Measurements from ENCODE around the gene ASB2.

Gene ASB2

GRCh38 chr14:93930296-93930988, 45.9 kb downstream of the ASB2 start:
- no peak for DNase-seq (ENCODE audit: low read depth, low spot score)

GRCh38 chr14:93929657-93930056, 46.7 kb downstream of the ASB2 start:
- no peak for DNase-seq (ENCODE audit: low read depth, low spot score)

- DNase-seq (ENCODE audit: low read depth, low spot score), result no peak
Measured at GRCh38 chr14:93929048-93929535, 47.3 kb downstream of the ASB2 start.

GRCh38 chr14:93928184-93929047, 48.0 kb downstream of the ASB2 start:
- no peak for DNase-seq (ENCODE audit: low read depth, low spot score)

GRCh38 chr14:93927800-93928145, 48.6 kb downstream of the ASB2 start:
- DNase-seq (ENCODE audit: low read depth, low spot score), result no peak

GRCh38 chr14:93926873-93927799, 49.2 kb downstream of the ASB2 start, which contains the start of gene FAM181A:
TSS of gene FAM181A (plus strand) at chr14:93927344. CDS start at chr14:93928286, 942 bp downstream.
- no peak for DNase-seq (ENCODE audit: low read depth, low spot score)

GRCh38 chr14:93926245-93926872, 50.0 kb downstream of the ASB2 start:
- DNase-seq (ENCODE audit: low read depth, low spot score), result no peak

DNA sequence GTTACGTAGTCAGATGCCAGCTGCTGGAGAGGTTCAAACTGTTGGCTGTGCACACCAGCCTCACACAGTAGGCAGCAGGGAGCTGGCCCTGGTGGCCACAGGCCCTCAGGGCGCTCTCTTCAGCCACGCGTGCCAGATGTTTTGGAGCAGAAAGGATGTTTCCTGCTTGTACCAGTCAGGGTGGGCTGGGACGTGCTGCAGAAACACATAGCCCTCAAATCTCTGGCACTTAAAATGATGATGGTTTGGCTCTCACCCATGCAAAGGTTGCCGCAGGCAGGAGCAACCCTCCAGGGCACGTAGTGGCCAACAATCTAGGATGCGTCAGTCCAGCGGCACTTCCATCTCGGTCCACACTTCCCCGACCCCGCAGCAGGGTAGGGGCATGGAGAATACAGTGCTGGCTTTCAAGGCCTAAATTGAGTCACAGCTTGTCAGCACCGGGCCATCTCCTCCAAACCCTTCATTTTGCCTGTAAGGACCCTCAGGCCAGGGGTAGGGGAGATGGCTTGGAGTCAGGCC, 50.9 kb downstream of the ASB2 start:
- DNase-seq (ENCODE audit: low read depth, low spot score), result no peak

DNA sequence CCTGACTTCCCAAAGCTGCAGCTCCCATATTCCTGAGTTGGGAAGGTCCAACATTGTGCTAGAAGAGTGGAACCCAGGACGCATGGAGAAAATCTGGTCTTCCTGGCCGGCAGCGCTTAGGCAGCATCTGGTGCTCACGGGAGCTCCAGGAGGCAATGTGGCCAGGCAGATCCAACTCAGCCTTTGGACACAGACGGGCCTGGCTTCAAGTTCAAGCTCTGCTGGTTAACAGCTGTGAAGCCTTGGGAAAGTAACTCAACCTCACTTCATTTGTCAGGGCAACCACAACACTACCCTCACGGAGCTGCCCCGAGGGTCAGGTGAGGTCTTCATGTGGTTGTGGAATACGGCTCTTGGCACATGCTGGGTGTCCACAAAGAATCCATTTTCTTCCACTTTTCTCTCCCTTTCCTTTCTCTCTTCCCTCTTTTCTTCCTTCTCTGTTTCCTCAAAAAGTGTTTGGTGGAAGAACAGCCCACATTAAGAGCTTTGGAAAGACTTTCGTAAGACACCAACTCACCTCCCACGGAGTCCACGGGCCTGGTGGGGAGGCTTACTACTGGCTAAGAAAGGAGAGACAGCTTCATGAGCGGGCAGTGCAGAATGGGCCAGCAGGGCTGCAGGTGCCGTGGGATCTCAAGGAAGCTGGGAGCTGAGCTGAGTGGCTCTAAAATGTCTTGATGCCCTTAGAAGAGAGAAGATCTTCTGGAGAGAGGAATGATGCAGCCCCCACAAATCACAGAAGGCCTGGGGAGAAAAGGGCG, 51.6 kb downstream of the ASB2 start:
- no peak for DNase-seq (ENCODE audit: low read depth, low spot score)

GRCh38 chr14:93923626-93924025, 52.7 kb downstream of the ASB2 start:
- DNase-seq (ENCODE audit: low read depth, low spot score), result no peak

DNA sequence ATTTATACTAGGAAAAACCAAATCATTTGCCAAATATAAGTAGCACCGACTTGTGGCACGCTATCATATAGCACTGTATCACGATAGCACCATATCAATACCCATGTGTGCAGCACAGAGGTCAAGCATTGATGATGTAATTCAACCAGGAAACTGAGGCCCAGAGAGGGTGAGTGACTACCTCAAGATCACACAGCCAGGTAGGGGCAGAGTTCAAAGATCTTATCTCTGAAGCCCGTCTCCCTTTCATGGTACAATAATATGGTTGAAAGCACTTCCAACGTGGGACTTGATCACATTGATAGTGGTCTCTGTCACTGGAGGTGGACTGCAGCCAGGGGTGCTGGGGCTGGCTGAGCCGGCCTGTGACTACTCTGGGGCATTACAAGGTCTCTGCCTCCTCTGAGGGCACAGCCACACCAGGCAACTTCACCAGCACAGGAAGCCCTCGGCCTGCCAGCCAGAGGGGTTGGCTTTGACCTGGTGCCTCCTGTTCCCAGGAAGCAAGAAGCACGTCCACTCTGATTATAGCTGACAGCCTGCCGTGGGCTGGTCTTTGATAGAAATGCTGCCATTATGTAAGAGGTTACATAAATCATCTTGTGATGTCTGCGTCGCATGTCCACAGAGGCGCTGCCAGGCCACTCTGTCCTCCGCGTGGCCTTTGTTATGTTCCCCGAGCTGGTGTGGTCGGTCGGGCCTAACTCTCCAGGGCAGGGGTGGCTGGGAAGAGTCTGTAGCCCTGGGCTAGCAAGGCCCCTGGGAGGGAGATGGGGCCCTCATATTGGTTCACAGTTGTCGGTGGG, 55.2 kb downstream of the ASB2 start:
- DNase-seq (ENCODE audit: low read depth, low spot score), result no peak

DNA sequence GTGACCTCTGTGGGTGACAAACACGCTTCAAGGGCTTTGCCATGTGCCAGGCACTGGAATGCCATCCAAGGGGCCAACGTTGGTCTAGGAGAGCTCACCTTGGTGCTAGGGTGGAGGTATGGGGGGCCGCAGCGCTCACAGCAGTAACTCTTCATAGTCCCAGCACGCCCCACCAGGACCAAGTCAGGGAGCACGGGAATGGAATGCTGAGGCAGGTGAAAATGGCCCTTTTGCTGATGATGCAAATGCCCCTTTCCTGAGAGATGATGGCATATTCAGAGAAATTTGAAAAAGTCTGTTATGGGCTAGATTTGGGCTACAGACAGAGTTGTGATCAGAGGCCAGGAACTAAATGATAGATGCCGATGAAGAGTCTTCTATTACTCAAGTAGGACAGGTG, 59.2 kb downstream of the ASB2 start:
- no peak for DNase-seq (ENCODE audit: low read depth, low spot score)

DNA sequence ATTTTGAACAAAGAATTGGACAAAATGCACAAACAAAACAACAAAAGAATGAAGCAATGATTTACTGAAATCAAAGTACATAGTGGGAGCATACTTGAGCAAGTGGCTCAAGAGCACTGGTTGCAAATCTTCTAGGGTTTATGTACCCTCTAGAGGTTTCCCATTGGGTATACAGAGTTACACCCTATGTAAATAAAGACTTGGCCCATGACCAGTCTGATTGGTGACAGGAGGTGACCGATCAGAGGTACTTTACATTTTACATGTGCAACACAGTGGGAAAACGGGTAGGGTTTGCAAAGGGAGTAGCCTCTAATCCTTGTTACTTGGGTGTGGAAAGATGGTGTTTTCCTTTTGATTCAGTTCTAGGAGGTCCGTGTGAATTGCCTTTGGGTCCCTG, 59.9 kb downstream of the ASB2 start:
- DNase-seq (ENCODE audit: low read depth, low spot score), result no peak

DNA sequence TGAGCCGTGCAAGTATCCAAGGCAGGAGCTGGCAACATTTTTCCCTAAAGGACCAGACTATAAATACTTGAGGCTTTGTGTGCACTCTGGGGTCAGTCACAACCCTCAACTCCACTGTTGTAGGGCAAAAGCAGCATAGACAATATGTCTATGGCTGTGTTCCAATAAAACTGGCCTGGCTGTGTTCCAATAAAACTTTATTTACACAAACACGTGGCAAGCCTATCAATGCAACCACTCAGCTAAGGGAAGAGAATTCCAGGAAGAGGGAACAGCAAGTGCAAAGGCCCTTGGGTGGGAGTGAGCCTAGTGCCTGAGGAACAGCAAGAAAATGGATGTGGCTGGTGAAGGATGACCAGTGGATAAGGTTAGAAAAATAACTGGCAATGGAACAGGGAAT, 60.6 kb downstream of the ASB2 start:
- no peak for DNase-seq (ENCODE audit: low read depth, low spot score)

DNA sequence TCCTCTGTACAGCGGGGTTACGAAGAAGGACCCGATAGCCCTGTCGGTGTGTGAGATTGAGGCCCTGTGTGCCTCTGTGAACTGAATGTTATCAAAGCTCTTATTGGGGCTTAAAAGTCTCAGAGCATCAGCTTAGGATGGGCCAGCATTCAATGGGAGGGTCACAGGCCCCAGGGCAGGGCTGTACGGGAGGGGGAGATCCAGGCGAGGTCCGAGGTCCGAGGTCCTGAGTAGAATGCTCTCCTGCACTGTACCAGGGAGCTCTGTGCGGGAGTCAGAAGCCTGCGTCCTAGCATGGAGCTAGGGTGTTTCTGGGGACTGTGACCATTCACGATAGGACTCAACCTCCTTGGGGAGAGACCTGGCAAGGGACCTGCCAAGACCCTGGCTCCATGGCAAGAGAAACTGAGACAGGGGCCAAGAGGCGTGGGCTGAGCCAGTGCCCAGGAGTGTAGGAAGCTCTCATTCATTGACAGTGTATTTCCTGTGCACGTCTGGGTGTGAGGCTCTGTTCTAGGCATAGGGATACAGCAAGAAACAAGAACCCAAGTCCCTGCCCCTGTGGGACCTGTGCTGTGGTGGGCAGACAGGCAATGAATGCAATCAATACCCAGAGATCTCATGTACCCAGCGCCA, 61.2 kb downstream of the ASB2 start:
- DNase-seq (ENCODE audit: low read depth, low spot score), result no peak

- DNase-seq (ENCODE audit: low read depth, low spot score), result no peak
Measured at GRCh38 chr14:93914278-93914677, 62.1 kb downstream of the ASB2 start.

DNA sequence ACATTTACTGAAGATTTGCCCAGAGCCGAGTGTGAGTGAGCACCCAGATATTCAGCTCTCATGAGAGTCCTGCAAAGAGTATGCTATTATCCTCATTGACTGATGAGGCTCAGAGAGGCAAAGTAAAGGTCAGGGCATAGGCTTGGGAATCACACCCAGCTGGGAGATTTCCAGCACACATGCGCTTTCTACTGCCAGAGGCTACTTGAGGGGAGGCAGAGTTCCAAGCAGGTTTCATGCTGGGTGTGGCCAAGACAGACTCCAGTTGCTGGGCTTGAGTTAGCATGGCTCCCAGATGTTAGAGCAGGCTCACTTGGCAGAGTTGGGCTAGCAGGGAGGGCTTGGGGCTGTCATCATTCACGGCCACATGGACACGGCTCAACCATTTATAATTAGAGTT, 63.6 kb downstream of the ASB2 start:
- no peak for DNase-seq (ENCODE audit: low read depth, low spot score)

DNA sequence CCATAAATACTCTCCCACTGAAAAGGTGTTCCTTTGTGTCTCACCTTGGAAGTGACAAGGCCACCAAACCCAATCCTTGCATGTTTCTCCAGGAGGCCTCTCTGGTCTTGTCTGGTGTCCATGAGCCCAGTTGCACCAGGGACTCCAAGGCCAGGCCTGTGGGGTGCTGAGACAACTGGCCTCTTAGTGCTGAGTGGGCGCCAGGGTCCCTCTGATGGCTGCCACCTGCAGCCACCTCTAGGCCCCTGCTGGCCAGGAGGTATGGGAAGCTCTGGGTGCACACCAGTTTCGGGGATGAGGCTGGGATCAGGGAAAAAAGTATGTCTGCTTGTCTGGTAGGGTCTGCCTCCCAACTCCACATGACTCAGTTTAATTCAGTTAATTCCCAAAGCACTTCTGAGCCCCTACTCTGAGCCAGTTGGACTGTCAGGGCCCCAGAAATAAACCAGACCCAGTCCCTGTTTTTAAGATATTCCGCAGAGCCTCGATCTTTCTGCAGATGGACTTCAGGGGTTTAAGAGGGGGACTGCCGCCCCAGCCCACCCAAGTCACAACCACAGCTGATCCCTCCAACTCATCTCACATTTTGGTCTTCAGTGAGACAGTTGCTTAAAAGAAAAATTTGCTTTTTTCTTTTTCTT, 64.3 kb downstream of the ASB2 start:
- DNase-seq (ENCODE audit: low read depth, low spot score), result no peak

All from brain pericyte (primary cell).